Panc1 (cell line): ENCODE measurements around the gene MAP4K4. TPM values are rescaled to one million over a fixed set of nuclear protein-coding genes. Genes with fewer than 3 reads are reported as not detected.

Source experiments
- ATAC-seq: fragments of 200-7000 bp; cut with Tn5 transposase; 2 replicates; pipeline ENCODE4 v1.9.1; 2020; ENCODE audit warnings: mild to moderate bottlenecking, moderate library complexity
- BruUV-seq: library from RNA; stranded (reverse); fragments of 400-500 nt; replicated peaks from 2 replicates; lab custom pipeline; 2021; lab: Mats Ljungman, UMichigan
- CTCF ChIA-PET: fragments of 300-600 bp; sonication (Branson Sonifier 250); formaldehyde crosslinking; loops from one replicate; lab custom pipeline; 2022; ENCODE audit warnings: antibody characterized with exemption; lab: Charles Lee
- POLR2A ChIA-PET: fragments of 300-600 bp; sonication (Branson Sonifier 250); formaldehyde crosslinking; loops from one replicate; lab custom pipeline; 2022; ENCODE audit warnings: antibody characterized with exemption; lab: Charles Lee
- DNase-seq: peaks from one replicate; pipeline ENCODE4 v3.0.0-alpha.2; 2010; ENCODE audit warnings: low read depth, low spot score
- H3K27ac ChIP-seq: 2 replicates; pipeline ENCODE4 v1.5.1; 2011; ENCODE audit warnings: mild to moderate bottlenecking, low read length, inconsistent platforms
- H3K27me3 ChIP-seq: fragments of 200-500 bp; sonication (Bioruptor generic); 2 replicates; pipeline ENCODE4 v1.6.0; 2014; ENCODE audit warnings: low read length, inconsistent platforms; ENCODE audit not compliant: control insufficient read depth, insufficient read depth
- H3K36me3 ChIP-seq: fragments of 200-500 bp; sonication (Bioruptor generic); 2 replicates; pipeline ENCODE4 v1.5.1; 2014; ENCODE audit warnings: inconsistent platforms, mild to moderate bottlenecking, low read length, moderate library complexity; ENCODE audit not compliant: control insufficient read depth, insufficient read depth
- H3K4me1 ChIP-seq: 2 replicates; pipeline ENCODE4 v1.5.1; 2011; ENCODE audit warnings: inconsistent platforms, mild to moderate bottlenecking, low read length, moderate library complexity; ENCODE audit not compliant: control insufficient read depth, insufficient read depth
- H3K4me3 ChIP-seq, 2 experiments: 2 replicates each; pipeline ENCODE4 v1.5.1; 2011 to 2012; ENCODE audit warnings: low read depth in 2 of 2, low read length in 2 of 2, mild to moderate bottlenecking in 2 of 2, inconsistent platforms in 1 of 2, moderate library complexity in 1 of 2
- H3K9me3 ChIP-seq: fragments of 200-500 bp; sonication (Bioruptor generic); 2 replicates; pipeline ENCODE4 v1.5.1; 2014; ENCODE audit warnings: low read depth, mild to moderate bottlenecking, inconsistent platforms, low read length, moderate library complexity; ENCODE audit not compliant: control insufficient read depth, insufficient read depth
- CTCF ChIP-seq: fragments of 450-650 bp; IDR thresholded peaks from 2 replicates; pipeline ENCODE4 v1.5.1; 2017; ENCODE audit warnings: mild to moderate bottlenecking
- POLR2AphosphoS5 ChIP-seq: IDR thresholded peaks from 2 replicates; pipeline ENCODE4 v1.6.1; 2012; ENCODE audit warnings: mild to moderate bottlenecking, low read depth, low read length, moderate library complexity
- REST ChIP-seq, 2 experiments: IDR thresholded peaks; 2 replicates each; pipeline ENCODE4 v1.6.1; 2011 to 2012; ENCODE audit warnings: low read depth in 2 of 2, control low read depth in 1 of 2, low read length in 1 of 2, mild to moderate bottlenecking in 1 of 2, moderate library complexity in 1 of 2; ENCODE audit not compliant: insufficient read depth in 1 of 2
- SIN3A ChIP-seq: IDR thresholded peaks from 2 replicates; pipeline ENCODE4 v1.6.1; 2012; ENCODE audit warnings: low read depth, mild to moderate bottlenecking, low read length, moderate library complexity, borderline replicate concordance; ENCODE audit not compliant: insufficient read depth
- TCF7L2 ChIP-seq: IDR thresholded peaks from 2 replicates; pipeline ENCODE4 v1.6.1; 2011; ENCODE audit warnings: mild to moderate bottlenecking, low read depth, low read length, inconsistent platforms
- in situ Hi-C: cut with HindIII; loops from 2 replicates; pipeline ENCODE4 v1.10.0; 2016; ENCODE audit warnings: low sequenced_read_pairs, low pct_unique_long_range_greater_than_20kb
- intact Hi-C: fragments of 100-400 bp; cut with micrococcal nuclease; formaldehyde crosslinking; loops from one replicate; pipeline ENCODE4 v1.10.0; 2022; ENCODE audit not compliant: unreplicated experiment
- total RNA-seq: library from RNA; stranded (reverse); gene quantifications from one replicate; pipeline ENCODE4 v1.2.1, GENCODE V29; 2021; ENCODE audit not compliant: unreplicated experiment

MAP4K4 gene
- total RNA-seq, 1 experiment from 2014 or later, result 68.5 TPM

- no TSS peak for BruUV-seq
- intact Hi-C loops, result no loop called here
- no peak overlapping the region for H3K27ac ChIP-seq
- no peaks in the 10 kb centered on the region for H3K4me1 ChIP-seq
- in situ Hi-C loops, result no loop called here
- DNase-seq (no peak), ATAC-seq (no peak)
- POLR2A ChIA-PET, result no interaction called here
- no peaks in the 10 kb centered on the region for H3K9me3 ChIP-seq
- no peaks in the 10 kb centered on the region for H3K27me3 ChIP-seq
- H3K4me3 ChIP-seq, result no peak overlapping the region
- TF ChIP-seq TCF7L2 (no peak), POLR2AphosphoS5 (no peak), SIN3A (no peak), REST (IDR thresholded peaks at IDR 0.05; ENCODE audit: insufficient read depth in 1 of 2, low read depth in 2 of 2, low read length in 1 of 2) (no peak), CTCF (no peak)
- CTCF ChIA-PET, result no interaction called here
- H3K36me3 ChIP-seq, result no peaks in the 10 kb centered on the region; the same call in 1 of the 2 replicates
Measured at GRCh38 chr2:101850991-101851390, 153.5 kb downstream of the MAP4K4 start.

- Histone ChIP-seq H3K27me3 (no peaks in the 10 kb centered on the region), H3K4me1 (no peaks in the 10 kb centered on the region), H3K27ac (no peak overlapping the region), H3K4me3 (no peak overlapping the region), H3K9me3 (no peaks in the 10 kb centered on the region), H3K36me3 (no peaks in the 10 kb centered on the region; the same call in 1 of the 2 replicates)
- DNase-seq (no peak), ATAC-seq (no peak)
- ChIA-PET POLR2A (no interaction called here), CTCF (no interaction called here)
- BruUV-seq, result no TSS peak
- in situ Hi-C loops (no loop called here), intact Hi-C loops (no loop called here)
- no peak for TF ChIP-seq CTCF
- TF ChIP-seq POLR2AphosphoS5, result no peak
- no peak for TF ChIP-seq REST (IDR thresholded peaks at IDR 0.05; ENCODE audit: insufficient read depth in 1 of 2, low read depth in 2 of 2, low read length in 1 of 2)
- no peak for TF ChIP-seq TCF7L2
- TF ChIP-seq SIN3A, result no peak
Measured at GRCh38 chr2:101852824-101853223, 155.3 kb downstream of the MAP4K4 start.
